ENCODE results near the gene SLC29A1.

Gene SLC29A1

GRCh38 chr6:44234101-44235025 is 11.0 kb downstream of the SLC29A1 start:
- peak; percentile 76 to 90 for DNase-seq (ENCODE audit: low read depth in 2 of 2)
- no peak overlapping the region for H3K4me3 ChIP-seq (replicated peaks in 1 of 2; ENCODE audit: low read depth in 2 of 2, low read length in 2 of 2)
- TF ChIP-seq CTCF (IDR thresholded peaks at IDR 0.05; ENCODE audit: low read depth, low read length) = peak; percentile 89

GRCh38 chr6:44235269-44235668 is 11.9 kb downstream of the SLC29A1 start:
- TF ChIP-seq CTCF (IDR thresholded peaks at IDR 0.05; ENCODE audit: low read depth, low read length) = no peak
- DNase-seq (ENCODE audit: low read depth in 2 of 2) = no peak

GRCh38 chr6:44235891-44236516 is 12.6 kb downstream of the SLC29A1 start:
- no peak for DNase-seq (ENCODE audit: low read depth in 2 of 2)
- no peak for TF ChIP-seq CTCF (IDR thresholded peaks at IDR 0.05; ENCODE audit: low read depth, low read length)
- no peak overlapping the region for H3K4me3 ChIP-seq (replicated peaks in 1 of 2; ENCODE audit: low read depth in 2 of 2, low read length in 2 of 2)

More at GRCh38 chr6:44235269-44235668, 11.9 kb downstream of the SLC29A1 start:
- no peak overlapping the region for H3K4me3 ChIP-seq (replicated peaks in 1 of 2; ENCODE audit: low read depth in 2 of 2, low read length in 2 of 2)

- peak overlapping the region; percentile 53 to 62 for H3K4me3 ChIP-seq (replicated peaks in 1 of 2; ENCODE audit: low read depth in 2 of 2, low read length in 2 of 2)
- DNase-seq (ENCODE audit: low read depth in 2 of 2) = peak; percentile 92 to 98
- TF ChIP-seq CTCF (IDR thresholded peaks at IDR 0.05; ENCODE audit: low read depth, low read length) = no peak
Observed at GRCh38 chr6:44237021-44237812, 13.8 kb downstream of the SLC29A1 start.

GRCh38 chr6:44237813-44238433 is 14.5 kb downstream of the SLC29A1 start:
- peak overlapping the region; percentile 53 to 62 for H3K4me3 ChIP-seq (replicated peaks in 1 of 2; ENCODE audit: low read depth in 2 of 2, low read length in 2 of 2)
- peak; percentile 67 to 73 for DNase-seq (ENCODE audit: low read depth in 2 of 2)
- TF ChIP-seq CTCF (IDR thresholded peaks at IDR 0.05; ENCODE audit: low read depth, low read length) = peak; percentile 70

- no peak for DNase-seq (ENCODE audit: low read depth in 2 of 2)
- no peak overlapping the region for H3K4me3 ChIP-seq (replicated peaks in 1 of 2; ENCODE audit: low read depth in 2 of 2, low read length in 2 of 2)
- no peak for TF ChIP-seq CTCF (IDR thresholded peaks at IDR 0.05; ENCODE audit: low read depth, low read length)
Observed at GRCh38 chr6:44238687-44239350, 15.4 kb downstream of the SLC29A1 start.
